Stimulated activated CD4-positive, alpha-beta T cell treated with anti-CD3 and anti-CD28 coated beads, Interleukin-4, amount 100 ng/mL, for 1 hour (primary cell): ENCODE data around the gene MKNK1.

Experiments used
- DNase-seq: peaks from one replicate; pipeline ENCODE4 v3.0.0-alpha.2; 2020

MKNK1 gene

DNA sequence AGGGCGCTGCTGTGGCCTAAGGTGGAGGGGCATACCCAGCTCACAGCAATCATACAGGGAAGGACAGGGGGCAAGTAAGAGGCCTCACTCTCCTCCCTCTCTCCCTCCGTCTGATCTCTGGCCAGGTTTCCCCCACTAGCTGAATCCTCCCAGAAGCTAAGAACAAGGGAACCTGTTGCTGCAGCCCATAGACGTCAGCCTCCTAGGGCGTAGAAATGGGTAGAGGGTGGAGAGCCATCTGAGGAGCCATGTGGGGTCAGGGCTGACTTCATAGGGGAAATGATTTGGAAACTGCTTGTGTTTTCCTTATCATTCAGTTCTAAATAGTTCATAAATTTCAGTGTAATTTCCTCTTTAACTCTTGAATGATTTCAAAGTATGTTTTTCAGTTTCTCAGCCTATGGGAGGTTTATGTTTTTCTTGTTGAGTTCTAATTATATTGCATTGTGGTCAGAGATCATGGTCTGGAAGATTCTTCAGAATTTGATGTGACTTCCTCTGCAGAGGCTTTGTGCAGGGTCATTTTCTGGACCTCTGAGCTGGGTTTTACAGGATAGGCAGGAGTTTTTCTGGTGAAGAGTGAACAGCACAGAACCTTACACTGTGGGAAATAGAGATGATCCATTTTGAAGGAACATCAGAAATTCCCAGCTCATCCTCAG, 14.8 kb upstream of the MKNK1 start:
- no peak for DNase-seq

DNA sequence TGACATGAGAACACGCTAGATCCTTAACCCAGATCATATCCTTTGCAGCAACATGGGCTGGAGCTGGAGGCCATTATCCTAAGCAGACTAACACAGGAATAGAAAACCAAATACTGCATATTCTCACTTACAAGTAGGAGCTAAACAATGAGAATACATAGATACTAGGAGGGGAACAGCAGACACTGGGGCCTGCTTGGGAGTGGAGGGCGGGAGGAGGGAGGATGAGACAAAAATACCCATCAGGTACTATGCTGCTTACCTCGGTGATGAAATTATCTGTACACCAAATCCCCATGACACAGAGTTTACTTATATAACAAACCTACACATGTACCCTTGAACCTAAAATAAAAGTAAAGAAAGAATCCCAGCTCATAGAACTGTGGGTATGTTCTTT, 13.8 kb upstream of the MKNK1 start:
- no peak for DNase-seq

DNA sequence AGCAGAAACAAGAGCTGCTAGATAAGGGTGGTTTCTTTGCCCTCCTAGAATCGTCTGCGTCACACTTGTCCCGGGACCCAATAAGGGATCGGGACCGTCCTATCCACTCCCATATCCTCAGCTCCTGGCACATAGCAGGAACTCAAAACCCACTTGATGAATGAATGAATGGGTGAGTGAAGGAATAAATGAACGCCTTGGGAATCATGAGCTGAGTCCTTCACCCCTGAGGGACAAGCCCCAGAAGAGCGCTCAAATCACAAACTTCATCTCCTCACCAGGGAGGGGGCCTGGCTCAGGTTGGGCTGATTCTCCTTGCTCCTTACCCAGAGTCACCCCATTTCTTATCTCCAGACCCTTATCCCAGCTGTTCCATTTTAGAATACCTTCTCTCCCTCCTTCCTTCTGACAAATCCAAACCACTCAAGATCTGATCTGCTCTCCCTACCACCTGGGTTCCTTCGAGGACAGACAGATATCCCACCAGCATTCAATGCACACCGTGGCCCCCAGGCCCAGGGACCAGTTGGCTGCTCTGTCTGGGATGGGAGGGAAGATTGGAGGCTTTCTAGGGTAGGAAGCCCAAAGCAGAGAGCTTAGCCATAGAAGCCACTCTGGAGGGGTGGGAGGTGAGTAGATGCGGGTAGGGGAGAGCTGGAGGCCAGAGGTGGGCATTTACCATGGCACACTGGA, 13.2 kb upstream of the MKNK1 start:
- no peak for DNase-seq

DNA sequence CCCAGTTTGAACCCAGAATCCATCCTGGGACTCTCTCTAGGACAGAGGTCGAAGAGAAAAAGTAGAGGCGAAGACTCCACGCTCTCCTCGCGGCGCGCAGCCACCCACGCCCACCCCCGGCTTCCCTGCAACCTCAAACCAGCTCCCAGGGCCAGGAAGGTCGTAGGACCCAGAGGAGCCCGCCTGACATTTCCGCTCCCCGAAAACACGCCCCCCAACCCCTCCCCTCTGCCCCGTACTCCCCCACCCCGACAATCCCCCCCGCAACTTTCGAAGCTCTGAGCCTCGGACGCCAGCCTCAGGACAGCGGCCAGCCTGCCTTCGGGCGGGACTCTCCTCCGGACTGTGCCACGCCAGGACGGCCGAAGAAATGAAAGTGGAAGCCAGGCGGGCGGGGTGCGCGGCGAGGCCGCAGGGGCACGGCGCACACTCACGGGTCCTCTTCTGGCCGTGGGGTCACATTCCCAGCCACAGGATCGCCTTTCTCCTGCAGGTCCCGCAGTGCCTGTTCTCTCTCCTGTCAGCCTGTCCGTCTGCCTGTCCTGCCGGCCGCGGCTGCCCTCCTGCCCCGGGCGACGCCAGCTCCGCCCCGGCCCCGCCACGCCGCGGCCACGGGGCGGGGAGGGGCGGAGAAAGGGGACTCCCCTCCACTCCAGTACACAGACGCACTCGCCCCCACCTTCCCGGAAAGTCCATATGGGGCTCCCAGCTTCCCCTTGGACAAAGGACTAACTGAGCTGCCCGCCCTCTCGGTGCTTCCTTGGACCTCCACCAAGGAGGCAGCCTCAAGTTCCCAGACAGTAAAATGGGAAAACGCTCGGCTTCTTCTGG, 12.4 kb upstream of the MKNK1 start, which contains the start of gene MOB3C:
TSS of gene MOB3C (minus strand) at position 535 of the 831 bp plus-strand sequence. CDS start 3,490 bp downstream, outside the sequence.
- peak; percentile 73 for DNase-seq

DNA sequence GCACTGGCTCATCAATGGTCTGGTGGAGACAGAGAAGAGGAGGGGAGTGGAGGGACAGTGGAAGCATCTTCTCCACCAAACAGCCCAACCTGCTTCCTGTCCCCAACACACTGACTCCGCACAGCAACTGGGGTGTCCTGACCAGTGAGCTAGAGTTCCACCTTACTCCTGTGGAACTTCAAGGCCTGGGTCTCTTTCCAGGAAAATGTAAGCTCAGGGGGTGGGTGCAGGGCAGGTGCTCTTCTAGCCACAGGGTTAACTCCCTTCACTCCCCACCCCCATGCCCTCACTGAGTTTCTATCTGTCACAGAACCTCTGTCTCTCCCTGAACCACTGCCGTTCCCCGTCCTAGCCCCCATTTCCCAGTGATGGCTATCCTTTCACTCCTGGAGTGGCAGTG, 11.7 kb upstream of the MKNK1 start:
- DNase-seq: no peak

DNA sequence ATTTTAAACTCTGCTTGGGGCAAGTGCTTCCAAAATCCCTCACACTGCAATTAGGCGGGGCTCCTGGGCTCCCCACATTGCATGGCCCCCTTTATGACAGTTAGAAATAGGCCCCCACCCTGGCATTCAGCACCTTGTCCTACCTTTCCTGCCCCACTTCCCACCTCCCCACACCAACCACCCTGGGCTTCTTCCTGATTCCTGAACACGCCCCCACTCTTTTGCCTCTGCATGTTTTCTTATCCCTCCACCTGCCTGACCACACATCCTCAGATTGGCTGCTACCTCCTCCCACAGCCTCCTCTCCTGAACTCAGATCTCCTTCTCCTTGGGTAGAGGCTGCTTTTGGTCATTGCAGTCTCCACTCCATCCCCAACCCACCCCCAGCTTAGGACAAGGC, 11.0 kb upstream of the MKNK1 start:
- DNase-seq: no peak

DNA sequence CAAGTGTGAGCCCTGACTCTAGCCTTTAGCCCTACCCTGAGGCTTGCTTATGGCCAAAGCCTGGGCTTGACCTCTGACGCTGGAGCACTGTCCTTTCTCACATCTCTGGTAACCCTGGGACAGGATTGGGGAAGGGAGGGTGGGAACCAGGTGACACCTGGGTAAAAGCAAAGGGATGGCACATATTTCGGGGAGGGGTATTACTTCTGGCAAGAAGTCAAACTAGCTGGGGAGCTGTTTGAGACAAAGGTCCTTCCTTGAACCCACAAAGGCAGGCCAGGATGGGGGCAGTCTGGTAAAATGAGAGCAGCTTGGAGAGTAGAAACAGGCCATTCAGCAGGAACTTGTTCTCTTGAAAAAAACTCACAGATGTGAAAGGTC, 10.5 kb upstream of the MKNK1 start:
- no peak for DNase-seq

DNA sequence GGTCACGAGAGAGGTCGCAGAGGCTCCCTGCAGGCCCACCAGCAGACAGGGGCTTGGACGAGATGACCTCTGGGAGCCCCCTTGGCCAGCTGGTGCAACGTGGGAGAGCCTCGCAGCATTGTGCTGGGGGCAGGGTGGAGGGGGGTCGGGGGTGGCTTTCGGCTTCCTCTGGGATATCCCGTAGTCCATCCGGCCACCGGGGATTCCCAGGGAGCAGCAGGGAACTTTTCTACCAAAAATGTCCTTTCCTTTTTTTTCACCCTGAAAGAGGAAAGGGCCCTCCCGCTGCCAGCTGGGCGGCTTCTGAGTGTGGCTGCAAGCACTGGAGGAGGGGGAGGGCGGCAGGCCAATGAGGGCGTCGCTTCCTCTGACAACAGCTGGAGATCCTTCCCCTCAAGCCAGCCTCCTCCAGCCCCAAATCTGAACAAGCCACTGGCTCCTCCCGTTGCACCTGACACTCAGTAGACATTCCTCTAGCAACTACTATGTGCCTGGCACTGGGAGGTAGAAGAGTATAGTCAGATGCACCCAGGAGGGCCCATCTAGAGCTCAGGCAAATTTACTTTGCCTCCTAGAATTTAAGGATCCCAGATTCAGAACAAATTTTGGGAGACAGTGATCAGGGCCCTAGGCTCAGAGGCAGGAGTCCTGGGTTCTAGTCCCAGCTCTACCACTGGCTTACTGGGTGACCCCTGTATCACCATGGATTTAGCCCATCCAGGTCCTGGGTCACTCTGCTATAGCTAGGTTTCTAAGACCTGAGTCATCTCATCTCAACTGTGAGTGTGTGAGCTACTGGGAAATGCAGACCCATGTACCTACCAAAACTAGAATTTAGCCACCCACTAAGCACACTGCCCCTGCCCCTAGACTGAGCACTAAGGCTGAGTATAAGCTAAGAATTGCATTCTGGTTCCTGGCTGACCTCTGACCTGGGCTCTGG, 9.9 kb upstream of the MKNK1 start:
- DNase-seq: peak; percentile 31

DNA sequence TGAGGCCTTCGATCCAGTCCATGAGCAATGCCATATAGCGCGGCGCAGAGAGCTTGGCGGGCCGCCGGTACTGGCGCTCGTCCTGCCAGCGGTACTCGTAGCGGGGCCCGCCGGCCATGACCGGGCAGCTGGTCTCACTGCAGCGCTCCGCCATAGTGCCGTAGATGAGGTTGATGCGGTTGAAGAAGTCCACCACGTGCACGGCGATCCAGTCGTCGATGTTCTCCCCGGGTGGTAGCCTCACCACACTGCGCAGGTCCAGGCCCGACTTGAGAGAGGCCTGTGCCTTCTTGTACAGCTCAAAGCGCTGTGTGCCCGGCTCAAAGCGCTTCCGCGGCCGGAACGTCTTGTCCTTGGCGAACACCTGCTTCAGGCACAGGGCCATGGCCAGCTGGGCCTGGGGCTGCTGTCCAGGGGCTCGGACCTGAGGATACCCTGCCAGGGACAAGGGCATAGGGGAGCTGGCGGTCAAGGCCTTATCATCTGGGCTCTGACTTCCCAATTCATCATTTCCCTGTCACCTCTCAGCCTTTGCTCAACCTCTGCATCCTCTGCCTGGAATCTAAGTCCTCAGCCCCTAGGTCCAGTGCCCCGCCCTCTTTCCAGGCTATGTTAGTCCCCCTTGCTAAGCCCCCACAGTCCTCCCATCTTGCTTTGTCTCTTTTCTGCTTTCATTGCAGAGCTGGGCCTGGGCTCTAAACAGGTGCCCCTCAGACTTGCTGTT, 9.0 kb upstream of the MKNK1 start:
- DNase-seq: no peak

DNA sequence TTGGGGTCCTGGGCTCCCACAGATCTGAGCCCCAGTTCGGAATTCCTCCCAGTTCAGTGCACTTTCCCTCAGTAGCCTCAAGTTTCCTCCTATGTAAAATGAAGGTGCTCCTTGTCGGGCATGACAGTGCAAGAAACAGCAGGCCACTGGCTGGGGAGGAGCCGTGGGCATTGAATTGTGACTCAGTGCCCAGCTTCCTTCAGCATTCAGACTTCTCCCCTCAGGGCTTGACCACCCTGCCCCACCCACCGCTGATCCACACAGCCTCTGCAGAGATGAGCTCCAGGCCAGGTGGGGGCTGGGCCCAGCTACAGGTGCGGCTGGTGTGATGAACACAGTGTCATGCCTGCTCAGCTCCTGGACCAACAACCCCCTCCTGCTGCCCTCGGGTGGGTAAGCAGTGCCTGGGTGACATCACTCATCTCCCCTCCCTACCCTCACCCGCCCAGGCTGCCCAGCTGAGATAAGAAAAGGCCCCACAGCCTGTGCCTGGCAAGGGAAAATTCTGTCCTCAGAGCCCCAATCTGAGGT, 7.7 kb upstream of the MKNK1 start:
- DNase-seq: no peak

DNA sequence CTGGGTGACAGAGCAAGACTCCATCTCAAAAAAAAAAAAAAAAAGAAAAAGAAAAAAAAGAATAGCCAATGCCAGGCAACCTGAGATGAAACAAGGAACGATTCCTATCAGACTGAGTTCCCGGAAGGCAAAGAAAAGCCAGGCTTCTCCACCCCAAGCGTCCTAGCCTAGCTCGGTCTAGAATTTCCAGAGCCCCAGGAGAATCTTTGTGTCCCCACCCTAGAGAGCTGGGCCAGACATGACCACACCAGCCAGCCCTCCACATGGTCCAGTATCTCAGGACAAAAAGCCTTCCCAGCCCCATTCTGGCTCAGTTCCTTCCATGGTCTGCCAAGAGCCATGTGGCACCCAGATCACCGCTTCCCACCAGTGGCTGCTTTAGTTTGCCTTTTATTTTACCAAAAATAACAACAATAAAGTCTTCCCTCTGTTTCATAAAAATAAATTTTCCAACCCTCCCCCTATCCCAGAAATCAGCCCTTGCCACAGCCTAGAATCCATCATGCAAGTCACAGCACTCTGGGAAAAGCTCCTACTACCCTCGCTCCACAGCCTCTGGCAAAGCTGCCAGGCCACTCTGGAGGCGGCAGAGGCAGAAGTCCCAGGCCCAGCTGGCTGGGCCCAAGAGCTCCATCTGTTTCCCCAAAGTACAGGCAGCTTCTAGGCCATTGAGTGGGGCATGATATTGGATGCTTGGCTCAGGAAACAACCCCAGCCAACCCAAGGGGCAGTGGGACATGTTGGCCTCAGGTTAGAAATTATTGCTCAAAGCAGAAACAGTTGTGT, 3.5 kb upstream of the MKNK1 start:
- DNase-seq: no peak

DNA sequence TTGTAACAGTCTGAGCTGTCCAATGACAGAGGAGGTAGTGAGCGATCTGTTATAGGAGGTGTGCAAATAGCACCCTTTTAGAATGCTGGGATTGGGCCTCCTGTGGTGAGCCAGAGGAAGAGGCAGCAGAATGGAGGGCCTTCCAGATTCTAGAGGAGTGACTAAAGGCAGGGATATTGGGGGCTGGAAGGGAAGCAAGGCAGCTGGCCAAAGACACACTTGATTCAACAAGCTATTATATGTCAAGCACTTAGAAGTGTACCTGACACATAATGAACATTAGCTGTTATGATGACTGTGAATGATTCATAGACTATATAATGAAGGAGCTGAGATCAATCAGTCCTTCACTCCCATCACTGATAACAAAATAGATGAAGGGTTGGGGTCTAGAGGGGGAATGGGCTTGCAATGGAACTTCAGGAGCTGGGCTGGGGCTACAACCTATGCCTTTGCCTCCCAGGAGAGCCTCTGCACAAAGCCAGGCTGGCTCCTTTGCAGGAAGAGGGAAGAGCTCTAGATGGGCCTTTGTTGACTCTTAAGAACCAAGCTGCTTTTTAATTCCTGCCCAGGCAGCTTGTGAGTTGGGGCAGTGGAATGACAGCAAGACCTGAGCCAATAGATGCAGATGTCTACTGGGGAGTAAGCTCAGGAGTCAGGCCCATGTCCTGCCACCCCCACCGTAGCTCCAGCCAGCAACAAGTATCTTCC, 2.3 kb upstream of the MKNK1 start:
- no peak for DNase-seq

DNA sequence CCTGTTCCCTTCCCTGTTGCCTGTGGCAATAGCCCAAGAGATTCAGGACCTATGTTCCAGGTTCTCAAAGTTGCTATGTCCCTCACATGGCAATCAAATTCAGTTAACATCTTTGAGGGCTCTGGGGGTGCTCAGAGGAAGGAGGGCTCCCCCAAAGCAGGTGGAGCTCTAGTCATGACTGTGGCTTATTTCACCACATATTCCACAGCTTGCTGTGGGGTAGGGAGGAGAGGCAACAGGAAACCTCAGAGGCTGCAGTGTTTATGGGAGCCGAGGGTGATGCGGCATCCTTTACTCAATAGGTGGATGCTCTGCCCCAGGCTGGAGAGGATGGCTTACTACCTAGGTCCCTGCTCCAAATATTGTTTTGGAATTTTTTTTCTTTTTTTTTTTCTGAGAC, 1.2 kb upstream of the MKNK1 start:
- DNase-seq: no peak

DNA sequence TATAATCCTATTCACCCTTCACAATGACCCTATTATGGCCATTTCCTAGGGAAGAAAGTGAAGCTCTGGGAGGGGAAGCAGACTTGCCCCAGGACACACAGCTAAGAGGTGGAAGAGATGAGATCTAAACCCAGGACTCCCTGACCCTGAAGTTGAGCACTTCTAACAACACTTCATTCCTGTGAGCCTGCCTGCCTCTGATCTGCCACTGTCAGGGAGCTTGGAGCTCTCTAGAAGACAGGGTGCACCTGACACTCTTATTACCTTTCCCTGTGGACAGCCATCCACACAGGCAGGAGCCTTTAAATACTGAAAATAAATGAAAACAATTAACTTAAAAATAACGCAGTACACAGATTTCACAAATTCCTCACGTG, 599 bp downstream of the MKNK1 start:
- DNase-seq: no peak

DNA sequence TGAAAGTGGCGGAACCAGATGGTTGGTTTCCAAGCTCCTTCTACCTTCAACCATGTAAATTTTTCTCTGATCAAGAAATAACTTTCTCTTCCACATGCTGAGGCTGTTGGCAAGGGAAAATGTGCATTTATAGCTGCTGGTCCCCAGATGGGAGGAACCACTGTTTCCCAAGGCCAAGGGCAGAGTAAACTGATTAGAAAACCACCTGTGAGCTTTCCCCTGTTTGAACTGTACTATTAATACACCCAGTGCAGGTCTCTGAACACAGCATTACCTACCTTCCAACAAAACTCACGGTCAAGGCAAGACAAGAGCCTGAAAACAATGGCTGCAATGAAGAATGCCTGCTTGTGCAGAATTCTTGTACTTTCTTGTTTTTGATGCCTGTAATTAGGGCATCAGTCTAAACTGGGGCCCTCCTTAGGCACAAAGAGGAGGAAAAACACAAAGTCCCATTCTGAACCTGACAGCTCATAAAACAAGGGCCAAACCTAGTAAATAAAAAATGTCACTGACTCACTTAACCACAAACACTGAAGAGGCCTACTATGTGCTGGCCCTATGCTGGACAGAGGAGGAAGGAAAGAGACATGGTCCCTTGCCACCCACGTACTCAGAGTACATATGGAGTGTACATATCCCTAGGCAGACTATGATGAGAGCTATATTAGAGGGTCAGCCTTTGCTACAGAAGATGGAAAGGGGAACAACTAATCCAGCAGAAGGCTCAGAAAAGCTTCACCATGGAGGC, 2.6 kb downstream of the MKNK1 start:
- DNase-seq: no peak

DNA sequence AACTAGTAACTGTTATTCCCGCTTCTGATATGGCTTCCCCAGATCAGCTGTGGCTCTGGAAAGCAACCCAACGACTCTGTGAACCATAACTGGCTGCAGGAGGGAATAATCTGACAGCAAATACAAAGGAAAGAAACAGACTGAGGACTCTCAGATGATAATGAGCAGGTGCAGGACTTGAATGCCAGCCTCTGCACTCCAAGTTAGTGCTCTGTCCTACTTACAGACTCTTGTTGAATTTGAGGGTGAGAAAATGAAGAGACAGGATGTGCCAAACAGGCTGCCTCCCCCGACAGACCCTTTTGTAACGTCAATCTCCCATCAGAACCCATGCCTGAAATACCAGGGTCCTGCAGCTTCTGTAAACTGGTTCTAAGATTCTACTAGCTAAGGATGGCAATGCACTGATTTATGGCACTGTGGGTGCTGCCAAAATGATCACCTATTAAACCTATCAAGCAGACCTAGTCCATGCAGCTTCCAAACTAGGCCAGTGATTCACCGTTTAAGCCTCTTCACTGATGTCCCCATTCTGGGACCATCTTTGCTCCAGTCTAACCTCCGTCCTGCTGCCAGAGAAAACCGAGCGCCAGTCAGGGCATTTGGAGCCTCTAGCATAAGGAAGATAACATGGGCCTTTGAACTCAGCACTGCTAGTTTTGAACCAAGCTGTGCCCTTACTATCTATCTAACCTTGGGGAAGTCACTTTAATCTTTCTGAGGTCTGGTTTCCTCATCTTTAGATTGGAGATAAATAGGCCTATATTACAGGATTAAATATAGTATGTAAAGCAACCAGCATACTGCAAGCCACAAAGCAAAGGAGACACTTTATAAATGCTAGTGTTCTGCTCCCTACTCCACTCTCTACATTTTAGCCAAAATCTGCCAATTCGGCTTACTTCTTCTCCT, 4.8 kb downstream of the MKNK1 start:
- no peak for DNase-seq

DNA sequence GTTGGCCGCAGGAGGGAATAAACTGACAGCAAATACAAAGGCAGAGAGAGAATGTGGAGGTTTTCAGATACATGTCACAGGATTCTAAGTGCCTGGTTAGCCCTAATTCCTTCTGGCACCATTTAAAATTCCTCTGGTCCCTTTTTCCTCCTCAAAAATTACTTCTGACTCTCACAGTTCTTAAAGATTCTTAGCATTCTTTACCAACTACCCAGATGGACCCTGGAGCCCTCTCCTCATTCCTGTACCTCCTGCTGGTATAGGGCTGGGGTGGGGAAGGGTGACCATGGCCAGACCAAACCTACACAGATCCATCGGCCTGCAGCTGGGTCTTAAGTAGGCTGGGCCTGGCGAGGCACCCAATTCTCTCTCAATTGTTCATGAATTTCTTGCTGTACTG, 7.2 kb downstream of the MKNK1 start:
- no peak for DNase-seq

DNA sequence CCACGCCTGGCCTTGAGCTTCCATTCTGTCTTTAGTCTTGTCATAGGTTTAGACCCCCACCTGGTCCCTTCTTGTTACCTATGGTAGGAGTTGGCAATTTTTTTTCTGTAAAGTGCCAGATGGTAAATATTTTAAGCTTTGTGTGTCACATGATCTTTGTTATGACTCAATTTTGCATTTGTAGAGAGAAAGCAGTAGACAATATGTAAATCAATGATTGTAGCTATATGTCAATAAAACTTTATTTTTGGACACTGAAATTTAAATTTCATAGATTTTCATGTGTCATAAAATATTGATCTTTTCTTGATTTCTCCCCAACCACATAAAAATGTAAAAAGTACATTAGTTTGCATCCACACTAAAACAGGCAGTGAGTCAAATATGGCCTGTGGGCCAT, 8.0 kb downstream of the MKNK1 start:
- DNase-seq: no peak
